Measurements from ENCODE around the gene COL28A1.

The COL28A1 gene

GRCh38 chr7:7554021-7554432, 18.4 kb upstream of the COL28A1 start:
- Histone ChIP-seq H3K4me3 (IDR thresholded peaks at IDR 0.05; ENCODE audit: insufficient read depth, low read depth, low read length) (no peak overlapping the region), H3K27me3 (ENCODE audit: insufficient read depth, low read depth) (no peaks in the 10 kb centered on the region), H3K79me2 (ENCODE audit: insufficient read depth, low read depth) (no peaks in the 10 kb centered on the region), H4K20me1 (ENCODE audit: insufficient read depth) (no peaks in the 10 kb centered on the region), H3K27ac (no peak overlapping the region), H3K36me3 (ENCODE audit: insufficient read depth) (no peaks in the 10 kb centered on the region), H3K9ac (no peak overlapping the region), H2AFZ (ENCODE audit: low read depth) (no peak overlapping the region), H3K4me2 (no peak overlapping the region), H3K4me1 (ENCODE audit: low read depth, poor library complexity, severe bottlenecking) (no peaks in the 10 kb centered on the region)
- no peak for TF ChIP-seq CTCF (conservative IDR thresholded peaks at IDR 0.05; ENCODE audit: low read depth, low read length)

GRCh38 chr7:7553386-7553785, 17.7 kb upstream of the COL28A1 start:
- H3K27me3 ChIP-seq (ENCODE audit: insufficient read depth, low read depth): no peaks in the 10 kb centered on the region
- no peak overlapping the region for H3K4me2 ChIP-seq
- TF ChIP-seq CTCF (conservative IDR thresholded peaks at IDR 0.05; ENCODE audit: low read depth, low read length): no peak
- no peak overlapping the region for H3K9ac ChIP-seq
- no peaks in the 10 kb centered on the region for H3K4me1 ChIP-seq (ENCODE audit: low read depth, poor library complexity, severe bottlenecking)
- H3K27ac ChIP-seq: no peak overlapping the region
- H3K36me3 ChIP-seq (ENCODE audit: insufficient read depth): no peaks in the 10 kb centered on the region
- H3K4me3 ChIP-seq (IDR thresholded peaks at IDR 0.05; ENCODE audit: insufficient read depth, low read depth, low read length): no peak overlapping the region
- H2AFZ ChIP-seq (ENCODE audit: low read depth): no peak overlapping the region
- no peaks in the 10 kb centered on the region for H4K20me1 ChIP-seq (ENCODE audit: insufficient read depth)
- H3K79me2 ChIP-seq (ENCODE audit: insufficient read depth, low read depth): no peaks in the 10 kb centered on the region

GRCh38 chr7:7552199-7552598, 16.5 kb upstream of the COL28A1 start:
- H3K27me3 ChIP-seq (ENCODE audit: insufficient read depth, low read depth): no peaks in the 10 kb centered on the region
- H3K4me2 ChIP-seq: no peak overlapping the region
- no peaks in the 10 kb centered on the region for H4K20me1 ChIP-seq (ENCODE audit: insufficient read depth)
- TF ChIP-seq CTCF (conservative IDR thresholded peaks at IDR 0.05; ENCODE audit: low read depth, low read length): no peak
- H3K36me3 ChIP-seq (ENCODE audit: insufficient read depth): no peaks in the 10 kb centered on the region
- H3K4me3 ChIP-seq (IDR thresholded peaks at IDR 0.05; ENCODE audit: insufficient read depth, low read depth, low read length): no peak overlapping the region
- H3K9ac ChIP-seq: no peak overlapping the region
- H3K27ac ChIP-seq: no peak overlapping the region
- H2AFZ ChIP-seq (ENCODE audit: low read depth): no peak overlapping the region
- H3K4me1 ChIP-seq (ENCODE audit: low read depth, poor library complexity, severe bottlenecking): no peaks in the 10 kb centered on the region
- no peaks in the 10 kb centered on the region for H3K79me2 ChIP-seq (ENCODE audit: insufficient read depth, low read depth)

GRCh38 chr7:7550663-7551062, 15.0 kb upstream of the COL28A1 start:
- no peaks in the 10 kb centered on the region for H4K20me1 ChIP-seq (ENCODE audit: insufficient read depth)
- H3K36me3 ChIP-seq (ENCODE audit: insufficient read depth): no peaks in the 10 kb centered on the region
- no peak overlapping the region for H3K27ac ChIP-seq
- no peaks in the 10 kb centered on the region for H3K4me1 ChIP-seq (ENCODE audit: low read depth, poor library complexity, severe bottlenecking)
- no peak for TF ChIP-seq CTCF (conservative IDR thresholded peaks at IDR 0.05; ENCODE audit: low read depth, low read length)
- no peaks in the 10 kb centered on the region for H3K27me3 ChIP-seq (ENCODE audit: insufficient read depth, low read depth)
- H3K4me3 ChIP-seq (IDR thresholded peaks at IDR 0.05; ENCODE audit: insufficient read depth, low read depth, low read length): no peak overlapping the region
- no peak overlapping the region for H3K4me2 ChIP-seq
- H3K9ac ChIP-seq: no peak overlapping the region
- H2AFZ ChIP-seq (ENCODE audit: low read depth): no peak overlapping the region
- H3K79me2 ChIP-seq (ENCODE audit: insufficient read depth, low read depth): no peaks in the 10 kb centered on the region
